ENCODE results near the gene ECSIT.

Gene ECSIT

DNA sequence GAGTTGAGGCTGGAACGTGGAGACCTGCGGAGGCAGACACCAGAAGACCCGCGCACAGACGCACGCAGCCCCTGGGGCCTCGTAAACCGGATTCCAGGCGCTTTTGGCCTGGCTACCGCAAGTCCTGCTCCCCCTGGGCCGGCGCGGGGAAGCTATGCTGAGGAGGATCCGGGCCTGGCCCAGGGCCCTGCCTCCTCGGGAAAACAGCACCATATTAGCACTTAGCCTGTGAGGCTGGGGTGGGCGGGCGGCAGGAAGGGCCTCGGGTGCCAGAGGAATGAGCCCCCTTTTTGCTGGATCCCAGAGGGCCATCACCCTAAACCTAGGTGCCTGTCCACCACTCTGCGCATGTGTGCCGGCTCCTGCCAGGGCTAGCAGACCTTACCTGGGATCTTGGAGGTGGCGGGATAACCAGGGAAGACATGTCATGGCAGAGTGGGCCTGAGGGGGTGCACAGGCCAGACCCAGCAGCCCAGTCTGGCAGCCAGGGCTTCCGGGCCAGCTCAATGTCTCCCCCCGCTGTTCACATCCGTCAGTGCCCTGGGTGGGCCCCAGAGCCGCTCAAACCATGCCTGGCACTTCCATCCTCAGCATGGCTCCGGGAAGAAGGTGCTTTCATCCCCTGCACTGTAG is 22.8 kb upstream of the ECSIT start (continued):
- TF ChIP-seq, protein P1, sequence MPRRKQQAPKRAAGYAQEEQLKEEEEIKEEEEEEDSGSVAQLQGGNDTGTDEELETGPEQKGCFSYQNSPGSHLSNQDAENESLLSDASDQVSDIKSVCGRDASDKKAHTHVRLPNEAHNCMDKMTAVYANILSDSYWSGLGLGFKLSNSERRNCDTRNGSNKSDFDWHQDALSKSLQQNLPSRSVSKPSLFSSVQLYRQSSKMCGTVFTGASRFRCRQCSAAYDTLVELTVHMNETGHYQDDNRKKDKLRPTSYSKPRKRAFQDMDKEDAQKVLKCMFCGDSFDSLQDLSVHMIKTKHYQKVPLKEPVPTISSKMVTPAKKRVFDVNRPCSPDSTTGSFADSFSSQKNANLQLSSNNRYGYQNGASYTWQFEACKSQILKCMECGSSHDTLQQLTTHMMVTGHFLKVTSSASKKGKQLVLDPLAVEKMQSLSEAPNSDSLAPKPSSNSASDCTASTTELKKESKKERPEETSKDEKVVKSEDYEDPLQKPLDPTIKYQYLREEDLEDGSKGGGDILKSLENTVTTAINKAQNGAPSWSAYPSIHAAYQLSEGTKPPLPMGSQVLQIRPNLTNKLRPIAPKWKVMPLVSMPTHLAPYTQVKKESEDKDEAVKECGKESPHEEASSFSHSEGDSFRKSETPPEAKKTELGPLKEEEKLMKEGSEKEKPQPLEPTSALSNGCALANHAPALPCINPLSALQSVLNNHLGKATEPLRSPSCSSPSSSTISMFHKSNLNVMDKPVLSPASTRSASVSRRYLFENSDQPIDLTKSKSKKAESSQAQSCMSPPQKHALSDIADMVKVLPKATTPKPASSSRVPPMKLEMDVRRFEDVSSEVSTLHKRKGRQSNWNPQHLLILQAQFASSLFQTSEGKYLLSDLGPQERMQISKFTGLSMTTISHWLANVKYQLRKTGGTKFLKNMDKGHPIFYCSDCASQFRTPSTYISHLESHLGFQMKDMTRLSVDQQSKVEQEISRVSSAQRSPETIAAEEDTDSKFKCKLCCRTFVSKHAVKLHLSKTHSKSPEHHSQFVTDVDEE (CRISPR knock-in tag; IDR thresholded peaks at IDR 0.05), result no peak
- TF ChIP-seq ZC3H10 (CRISPR knock-in tag; IDR thresholded peaks at IDR 0.05) (no peak), ZNF565 (CRISPR knock-in tag; conservative IDR thresholded peaks at IDR 0.05; ENCODE audit: low read depth) (no peak)

DNA sequence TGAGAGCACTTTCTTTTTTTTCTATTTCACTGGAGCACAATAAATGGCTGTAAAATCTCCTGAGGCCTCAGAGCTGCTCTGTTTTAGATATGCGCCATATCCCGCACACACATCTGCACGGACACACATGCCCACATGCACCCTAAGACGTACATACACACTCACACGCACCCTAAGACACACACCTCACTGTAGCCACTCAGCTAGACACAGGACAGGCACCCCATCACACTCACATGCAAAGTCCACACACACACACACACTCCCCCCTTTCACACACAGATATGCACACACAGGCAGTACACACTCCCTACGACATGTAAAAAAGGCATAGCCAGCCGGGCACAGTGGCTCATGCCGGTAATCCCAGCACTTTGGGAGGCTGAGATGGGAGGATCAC is 21.3 kb upstream of the ECSIT start:
- no peak for ATAC-seq
- TF ChIP-seq PATZ1 (CRISPR knock-in tag; IDR thresholded peaks at IDR 0.05; ENCODE audit: borderline replicate concordance), result no peak
- TF ChIP-seq TCF4 (CRISPR knock-in tag; IDR thresholded peaks at IDR 0.05; ENCODE audit: borderline replicate concordance), result no peak
- TF ChIP-seq ZFP30 (CRISPR knock-in tag; IDR thresholded peaks at IDR 0.05), result no peak
- TF ChIP-seq, protein P1 (CRISPR knock-in tag; IDR thresholded peaks at IDR 0.05), result no peak
- no peak for TF ChIP-seq POU6F1 (CRISPR knock-in tag; IDR thresholded peaks at IDR 0.05; ENCODE audit: borderline replicate concordance, low read depth)
- no peak for TF ChIP-seq ARNTL (CRISPR knock-in tag; IDR thresholded peaks at IDR 0.05; ENCODE audit: borderline replicate concordance, low read depth)
- TF ChIP-seq ZNF565 (CRISPR knock-in tag; conservative IDR thresholded peaks at IDR 0.05; ENCODE audit: low read depth), result no peak
- no peak for TF ChIP-seq ESRRG (CRISPR knock-in tag; IDR thresholded peaks at IDR 0.05)
- no peak for TF ChIP-seq TOX (CRISPR knock-in tag; IDR thresholded peaks at IDR 0.05; ENCODE audit: borderline replicate concordance)
- TF ChIP-seq ZFP3 (CRISPR knock-in tag; IDR thresholded peaks at IDR 0.05), result no peak
- no peak for TF ChIP-seq BACH2 (CRISPR knock-in tag; IDR thresholded peaks at IDR 0.05; ENCODE audit: borderline replicate concordance)
- no peak for TF ChIP-seq SNAI2 (CRISPR knock-in tag; IDR thresholded peaks at IDR 0.05)
- TF ChIP-seq, protein P2, sequence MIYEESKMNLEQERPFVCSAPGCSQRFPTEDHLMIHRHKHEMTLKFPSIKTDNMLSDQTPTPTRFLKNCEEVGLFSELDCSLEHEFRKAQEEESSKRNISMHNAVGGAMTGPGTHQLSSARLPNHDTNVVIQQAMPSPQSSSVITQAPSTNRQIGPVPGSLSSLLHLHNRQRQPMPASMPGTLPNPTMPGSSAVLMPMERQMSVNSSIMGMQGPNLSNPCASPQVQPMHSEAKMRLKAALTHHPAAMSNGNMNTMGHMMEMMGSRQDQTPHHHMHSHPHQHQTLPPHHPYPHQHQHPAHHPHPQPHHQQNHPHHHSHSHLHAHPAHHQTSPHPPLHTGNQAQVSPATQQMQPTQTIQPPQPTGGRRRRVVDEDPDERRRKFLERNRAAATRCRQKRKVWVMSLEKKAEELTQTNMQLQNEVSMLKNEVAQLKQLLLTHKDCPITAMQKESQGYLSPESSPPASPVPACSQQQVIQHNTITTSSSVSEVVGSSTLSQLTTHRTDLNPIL (CRISPR knock-in tag; IDR thresholded peaks at IDR 0.05; ENCODE audit: low read depth), result no peak
- TF ChIP-seq ZNF8 (CRISPR knock-in tag; IDR thresholded peaks at IDR 0.05), result no peak
- TF ChIP-seq OSR1 (CRISPR knock-in tag; IDR thresholded peaks at IDR 0.05), result no peak
- TF ChIP-seq ZC3H10 (CRISPR knock-in tag; IDR thresholded peaks at IDR 0.05), result no peak
- no peak for TF ChIP-seq ZNF70 (CRISPR knock-in tag; IDR thresholded peaks at IDR 0.05)
- TF ChIP-seq CSDC2 (CRISPR knock-in tag; IDR thresholded peaks at IDR 0.05), result no peak

DNA sequence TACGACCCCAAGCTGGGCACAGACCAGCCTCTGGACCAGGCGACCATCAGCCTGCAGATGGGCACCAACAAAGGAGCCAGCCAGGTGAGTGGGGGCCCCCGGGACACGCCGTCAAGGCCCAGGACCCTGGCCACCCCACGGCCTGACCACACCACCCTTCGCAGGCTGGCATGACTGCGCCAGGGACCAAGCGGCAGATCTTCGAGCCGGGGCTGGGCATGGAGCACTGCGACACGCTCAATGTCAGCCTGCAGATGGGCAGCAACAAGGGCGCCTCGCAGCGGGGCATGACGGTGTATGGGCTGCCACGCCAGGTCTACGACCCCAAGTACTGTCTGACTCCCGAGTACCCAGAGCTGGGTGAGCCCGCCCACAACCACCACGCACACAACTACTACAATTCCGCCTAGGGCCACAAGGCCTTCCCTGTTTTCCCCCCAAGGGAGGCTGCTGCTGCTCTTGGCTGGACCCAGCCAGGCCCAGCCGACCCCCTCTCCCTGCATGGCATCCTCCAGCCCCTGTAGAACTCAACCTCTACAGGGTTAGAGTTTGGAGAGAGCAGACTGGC is 20.5 kb upstream of the ECSIT start:
- ATAC-seq, result no peak
- TF ChIP-seq BACH2 (CRISPR knock-in tag; IDR thresholded peaks at IDR 0.05; ENCODE audit: borderline replicate concordance) (no peak), ZNF8 (CRISPR knock-in tag; IDR thresholded peaks at IDR 0.05) (no peak), OSR1 (CRISPR knock-in tag; IDR thresholded peaks at IDR 0.05) (no peak), PPARA (CRISPR knock-in tag; IDR thresholded peaks at IDR 0.05; ENCODE audit: borderline replicate concordance) (no peak), POU6F1 (CRISPR knock-in tag; IDR thresholded peaks at IDR 0.05; ENCODE audit: borderline replicate concordance, low read depth) (no peak), ZFP30 (CRISPR knock-in tag; IDR thresholded peaks at IDR 0.05) (no peak)
- TF ChIP-seq, protein P2 (CRISPR knock-in tag; IDR thresholded peaks at IDR 0.05; ENCODE audit: low read depth), result no peak
- TF ChIP-seq, protein P1 (CRISPR knock-in tag; IDR thresholded peaks at IDR 0.05), result no peak

Measured in SK-N-SH treated with all-trans-retinoic acid at 6 μM for 48 hours (cell line).